Fibroblast of peridontal ligament (primary cell): ENCODE data around the gene PSAPL1.

Source experiments
- DNase-seq: peaks from one replicate; pipeline ENCODE4 v3.0.0-alpha.2; 2010; ENCODE audit errors: extremely low read depth

The PSAPL1 gene

GRCh38 chr4:7382634-7383014, 52.1 kb downstream of the PSAPL1 start:
- no peak for DNase-seq

- no peak for DNase-seq
Measured at GRCh38 chr4:7381890-7382633, 52.7 kb downstream of the PSAPL1 start.

DNA sequence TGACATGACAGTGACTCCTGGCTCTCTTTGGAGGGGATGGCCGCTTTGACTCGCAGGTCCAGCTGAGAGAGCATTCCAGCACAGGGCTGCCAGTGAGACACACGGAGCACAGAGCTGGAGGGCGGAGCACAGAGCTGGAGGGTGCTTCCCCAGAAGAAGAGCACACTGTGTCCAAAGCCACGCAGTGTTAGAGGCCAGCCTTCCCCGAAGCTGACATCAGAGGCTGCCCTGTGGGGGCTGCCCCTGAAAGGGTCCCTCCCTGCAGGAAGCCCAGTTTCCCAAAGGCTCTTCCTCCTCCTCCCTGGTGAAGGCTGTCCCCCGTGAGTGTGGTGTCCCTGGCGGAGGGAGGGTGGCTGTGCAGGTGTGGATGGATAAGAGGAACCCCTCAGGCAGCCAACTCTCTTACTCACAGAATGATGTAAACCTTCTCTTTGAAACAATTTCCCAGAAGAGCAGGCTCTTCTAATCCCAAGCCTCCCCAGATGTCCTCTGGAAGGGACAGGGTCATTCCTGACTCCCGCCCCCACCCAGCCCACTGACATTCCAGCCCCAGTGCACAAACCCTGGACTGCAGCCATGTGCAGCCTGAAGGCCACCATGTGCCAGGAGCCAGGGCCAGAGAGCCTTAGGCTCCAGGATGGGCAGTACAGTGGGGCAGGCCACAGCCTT, 53.4 kb downstream of the PSAPL1 start:
- DNase-seq: no peak
